Muscle layer of colon (tissue), 2 donors: ENCODE measurements around the gene IGFN1.

Source experiments
- H3K27ac ChIP-seq: one replicate; pipeline ENCODE4 v1.7.0; 2013; ENCODE audit warnings: low read depth, mild to moderate bottlenecking, low read length, moderate library complexity
- H3K27me3 ChIP-seq, 2 donors: one replicate each; pipeline ENCODE4 v1.7.0; 2013; ENCODE audit warnings: low read length in 2 of 2, mild to moderate bottlenecking in 2 of 2; ENCODE audit not compliant: insufficient read depth in 2 of 2, control insufficient read depth in 1 of 2
- H3K36me3 ChIP-seq: one replicate; pipeline ENCODE4 v1.7.0; 2013; ENCODE audit warnings: mild to moderate bottlenecking, low read length; ENCODE audit not compliant: insufficient read depth
- H3K4me1 ChIP-seq: one replicate; pipeline ENCODE4 v1.7.0; 2013; ENCODE audit warnings: mild to moderate bottlenecking, low read length; ENCODE audit not compliant: insufficient read depth
- H3K4me3 ChIP-seq, 2 donors: one replicate each; pipeline ENCODE4 v1.7.0; 2013; ENCODE audit warnings: low read length in 2 of 2, low read depth in 1 of 2, mild to moderate bottlenecking in 1 of 2, moderate library complexity in 1 of 2
- H3K9ac ChIP-seq: one replicate; pipeline ENCODE4 v1.7.0; 2013; ENCODE audit warnings: low read length
- H3K9me3 ChIP-seq: one replicate; pipeline ENCODE4 v1.7.0; 2013; ENCODE audit warnings: mild to moderate bottlenecking, low read length
- donor health status: abdominal sarcoma.
- donor health status: Adenocarcinoma of cecum.

IGFN1 gene

DNA sequence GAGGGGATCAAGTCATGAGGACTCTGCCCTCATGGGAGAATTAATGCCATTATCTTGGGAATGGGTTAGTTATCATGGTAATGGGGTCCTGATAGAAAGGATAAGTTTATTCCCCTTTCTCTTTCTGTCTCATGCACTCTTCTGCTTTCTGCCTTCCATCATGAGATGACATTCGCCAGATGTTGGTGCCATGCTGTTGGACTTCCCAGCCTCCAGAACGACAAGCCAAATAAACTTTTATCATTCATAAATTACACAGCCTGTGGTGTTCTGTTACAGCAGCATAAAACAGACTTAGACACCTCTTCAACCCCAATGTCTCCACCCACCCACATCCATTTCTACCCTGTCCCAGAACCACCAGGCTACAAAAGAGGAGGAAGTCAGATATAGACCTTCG, 11.9 kb upstream of the IGFN1 start:
- no peak overlapping the region for H3K9ac ChIP-seq
- no peak overlapping the region for H3K27ac ChIP-seq
- no peaks in the 10 kb centered on the region for H3K4me1 ChIP-seq
- no peak overlapping the region for H3K4me3 ChIP-seq
- H3K9me3 ChIP-seq: no peaks in the 10 kb centered on the region
- no peaks in the 10 kb centered on the region for H3K36me3 ChIP-seq
- H3K27me3 ChIP-seq: no peaks in the 10 kb centered on the region

DNA sequence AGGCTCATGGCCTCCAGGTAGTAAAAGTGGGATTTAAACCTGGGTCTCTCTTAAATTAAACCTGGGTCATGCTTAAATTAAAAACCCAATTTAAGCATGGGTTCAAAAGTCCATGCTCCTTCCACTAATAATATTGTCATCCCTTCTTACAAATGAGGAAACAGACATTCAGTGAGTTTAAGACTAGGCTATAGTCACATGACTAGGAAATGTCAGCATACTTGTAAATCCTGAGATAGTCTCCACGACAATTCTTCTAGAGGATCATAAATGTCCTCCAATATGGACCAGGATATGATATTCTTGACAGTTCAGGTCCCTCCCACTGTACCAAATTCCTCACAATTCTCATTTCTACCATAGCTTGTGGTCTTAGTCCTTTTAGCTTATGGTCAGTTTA, 10.5 kb upstream of the IGFN1 start:
- H3K27me3 ChIP-seq: no peaks in the 10 kb centered on the region
- H3K9me3 ChIP-seq: no peaks in the 10 kb centered on the region
- H3K4me1 ChIP-seq: no peaks in the 10 kb centered on the region
- H3K4me3 ChIP-seq: no peak overlapping the region
- H3K27ac ChIP-seq: no peak overlapping the region
- no peaks in the 10 kb centered on the region for H3K36me3 ChIP-seq
- no peak overlapping the region for H3K9ac ChIP-seq

DNA sequence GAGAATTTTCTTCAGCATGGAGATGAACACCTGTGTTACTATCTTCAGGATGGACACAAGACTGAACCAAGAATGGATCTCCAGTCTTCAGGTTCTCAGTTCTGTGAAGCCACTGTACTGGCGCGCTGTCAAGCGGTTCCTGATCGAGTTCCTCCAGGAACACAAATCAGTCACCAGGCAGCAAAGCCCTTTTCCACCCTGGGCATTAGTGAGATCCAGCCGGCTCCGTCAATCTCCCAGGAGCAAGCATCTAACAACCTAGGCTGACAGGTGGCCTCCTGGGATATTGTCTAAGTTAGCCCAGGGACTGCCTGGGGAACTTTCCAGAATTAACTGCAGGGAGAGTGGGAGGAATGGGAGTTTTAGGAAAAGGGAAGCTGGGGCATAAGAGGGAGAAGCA, 9.7 kb upstream of the IGFN1 start:
- H3K4me1 ChIP-seq: no peaks in the 10 kb centered on the region
- H3K27me3 ChIP-seq: no peaks in the 10 kb centered on the region
- H3K27ac ChIP-seq: no peak overlapping the region
- no peak overlapping the region for H3K9ac ChIP-seq
- no peak overlapping the region for H3K4me3 ChIP-seq
- H3K9me3 ChIP-seq: no peaks in the 10 kb centered on the region
- H3K36me3 ChIP-seq: no peaks in the 10 kb centered on the region

DNA sequence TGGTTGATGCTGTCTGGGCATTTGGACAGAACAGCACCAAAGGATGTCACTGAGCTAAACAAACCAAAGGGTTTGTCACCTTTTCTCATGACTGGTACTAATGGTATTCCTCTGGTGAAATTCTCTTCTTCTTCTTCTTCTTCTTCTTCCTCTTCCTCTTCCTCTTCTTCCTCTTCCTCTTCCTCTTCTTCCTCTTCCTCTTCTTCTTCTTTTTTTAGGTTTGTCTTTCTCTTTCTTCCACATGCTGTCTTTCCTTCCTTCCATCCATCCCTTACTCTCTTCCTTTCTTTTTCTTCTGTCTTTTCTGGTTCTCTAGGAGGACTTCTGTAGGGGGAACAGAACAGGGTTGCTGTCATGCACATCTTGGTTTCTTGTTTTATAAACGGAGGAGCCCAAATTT, 9.3 kb upstream of the IGFN1 start:
- H3K4me3 ChIP-seq: no peak overlapping the region
- H3K27me3 ChIP-seq: no peaks in the 10 kb centered on the region
- no peaks in the 10 kb centered on the region for H3K9me3 ChIP-seq
- H3K27ac ChIP-seq: no peak overlapping the region
- H3K36me3 ChIP-seq: no peaks in the 10 kb centered on the region
- no peak overlapping the region for H3K9ac ChIP-seq
- H3K4me1 ChIP-seq: no peaks in the 10 kb centered on the region

DNA sequence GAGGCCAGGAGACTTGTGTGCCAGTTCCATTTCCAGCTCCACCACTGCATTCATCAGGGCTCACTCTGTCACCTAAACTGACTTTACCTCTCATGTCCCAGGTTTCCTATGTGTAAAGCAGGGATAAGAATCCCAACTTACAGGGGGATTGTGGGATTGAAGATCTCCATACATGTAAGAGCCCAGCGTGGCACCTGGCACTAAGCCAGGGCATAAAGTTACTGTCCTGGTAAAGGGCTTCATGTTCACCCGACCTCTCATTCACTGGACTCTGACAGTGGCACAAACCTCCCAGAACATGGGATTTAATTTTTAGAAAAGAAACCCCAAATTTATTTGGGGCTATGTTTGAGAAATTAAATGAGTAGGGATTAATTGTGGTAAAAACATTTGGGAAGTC, 8.9 kb upstream of the IGFN1 start:
- H3K4me1 ChIP-seq: no peaks in the 10 kb centered on the region
- H3K9me3 ChIP-seq: no peaks in the 10 kb centered on the region
- no peaks in the 10 kb centered on the region for H3K36me3 ChIP-seq
- H3K27me3 ChIP-seq: no peaks in the 10 kb centered on the region
- no peak overlapping the region for H3K27ac ChIP-seq
- no peak overlapping the region for H3K4me3 ChIP-seq
- H3K9ac ChIP-seq: no peak overlapping the region

DNA sequence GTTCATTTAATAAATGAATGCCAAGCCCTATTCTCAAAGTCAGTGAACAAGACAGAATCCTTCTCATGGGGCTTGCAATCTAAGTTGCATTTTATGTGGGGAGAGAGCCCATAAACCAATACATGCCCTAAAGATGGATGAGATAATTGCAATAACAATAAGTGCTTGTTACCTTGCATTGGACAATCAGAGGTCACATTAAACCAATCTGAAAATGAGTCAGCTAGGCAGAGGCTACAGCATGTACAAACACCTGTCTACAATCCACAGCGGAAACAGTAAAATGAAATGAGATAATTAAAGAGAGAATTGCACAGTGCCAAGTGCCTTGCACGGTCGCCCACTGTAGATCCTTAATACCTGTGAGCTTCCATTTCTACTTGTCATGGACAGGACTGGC, 7.4 kb upstream of the IGFN1 start:
- no peak overlapping the region for H3K4me3 ChIP-seq
- no peaks in the 10 kb centered on the region for H3K27me3 ChIP-seq
- H3K4me1 ChIP-seq: no peaks in the 10 kb centered on the region
- H3K36me3 ChIP-seq: no peaks in the 10 kb centered on the region
- H3K27ac ChIP-seq: no peak overlapping the region
- no peak overlapping the region for H3K9ac ChIP-seq
- H3K9me3 ChIP-seq: no peaks in the 10 kb centered on the region

DNA sequence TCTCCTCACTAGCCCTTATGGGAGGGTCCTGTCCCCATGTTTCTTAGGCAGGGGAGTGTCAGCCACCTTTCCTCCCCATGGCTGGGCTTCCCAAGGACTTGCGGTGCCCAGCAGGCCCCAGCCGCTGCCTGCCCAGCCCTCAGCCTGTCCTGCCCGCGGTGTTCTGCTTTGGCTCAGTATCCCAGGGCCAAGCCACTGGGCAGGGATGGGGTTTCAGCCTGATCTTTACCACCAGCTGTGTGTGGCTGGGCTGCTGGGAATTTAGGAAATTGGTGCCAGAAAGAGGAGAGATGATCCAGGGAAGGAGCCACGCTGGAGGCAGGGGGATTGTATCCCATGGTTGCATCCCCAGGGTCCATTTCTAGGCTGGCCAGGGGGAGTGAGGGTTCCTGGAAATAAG, 6.9 kb upstream of the IGFN1 start:
- H3K4me1 ChIP-seq: no peaks in the 10 kb centered on the region
- H3K9me3 ChIP-seq: no peaks in the 10 kb centered on the region
- H3K4me3 ChIP-seq: no peak overlapping the region
- H3K27me3 ChIP-seq: no peaks in the 10 kb centered on the region
- H3K9ac ChIP-seq: no peak overlapping the region
- H3K27ac ChIP-seq: no peak overlapping the region
- no peaks in the 10 kb centered on the region for H3K36me3 ChIP-seq

DNA sequence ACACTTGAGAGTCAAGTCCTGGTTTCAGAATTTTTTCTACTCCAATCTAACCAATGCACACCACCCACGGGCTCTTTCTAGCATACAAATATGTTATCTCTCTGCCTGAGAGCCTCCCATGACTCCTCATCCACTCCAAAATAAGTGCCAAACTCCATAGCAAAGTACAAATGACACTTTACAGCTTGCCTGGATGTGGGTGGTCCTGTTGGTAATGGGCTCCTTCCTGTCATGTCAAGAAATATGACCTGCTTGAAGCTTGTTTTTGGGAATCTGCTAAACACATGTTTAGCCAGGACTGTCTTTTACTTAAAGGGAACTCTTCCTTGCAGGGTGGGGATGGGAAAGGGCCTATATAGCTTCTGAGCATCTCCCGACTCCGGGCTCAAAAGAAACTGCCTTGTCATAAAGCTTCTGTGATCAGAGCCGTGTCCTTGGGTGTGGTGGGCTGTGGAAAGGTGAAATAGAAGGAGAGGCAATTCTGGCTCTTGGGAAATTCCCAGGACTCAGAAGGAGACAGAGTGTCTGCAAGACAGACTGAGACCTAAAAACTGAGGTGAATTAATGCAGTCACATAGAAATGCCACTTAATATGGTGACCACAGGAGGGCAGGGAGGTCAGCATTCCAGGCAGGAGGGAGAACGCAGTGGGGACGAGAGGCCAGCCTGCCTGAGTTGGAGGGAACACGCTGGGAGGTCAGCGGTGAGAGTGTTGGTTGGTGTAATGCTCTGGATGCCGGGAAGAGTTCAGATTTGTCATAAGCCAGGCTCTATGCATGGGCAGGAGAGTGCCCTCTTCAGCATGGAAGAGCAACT, 6.1 kb upstream of the IGFN1 start:
- Histone ChIP-seq H3K9ac (no peak overlapping the region), H3K4me1 (no peaks in the 10 kb centered on the region), H3K27me3 (no peaks in the 10 kb centered on the region), H3K9me3 (no peaks in the 10 kb centered on the region), H3K4me3 (no peak overlapping the region), H3K36me3 (no peaks in the 10 kb centered on the region), H3K27ac (no peak overlapping the region)

DNA sequence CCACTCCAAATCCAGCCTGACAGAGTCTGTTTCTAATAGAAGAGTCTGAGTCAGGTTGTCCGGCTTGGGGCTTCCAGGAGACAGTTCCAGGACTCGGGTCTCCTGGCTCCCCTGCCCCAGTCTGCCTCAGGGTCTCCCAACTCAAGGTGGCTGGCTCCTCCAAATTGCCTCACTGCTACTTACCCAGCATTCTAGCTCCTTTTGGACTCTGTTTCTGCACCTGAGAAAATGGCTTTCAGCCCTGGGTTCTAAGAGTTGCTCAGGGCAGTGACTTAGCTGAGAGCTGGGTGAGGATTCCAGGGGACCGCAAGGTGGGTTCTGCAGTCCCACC, 5.5 kb upstream of the IGFN1 start:
- Histone ChIP-seq H3K27me3 (no peaks in the 10 kb centered on the region), H3K9ac (no peak overlapping the region), H3K9me3 (no peaks in the 10 kb centered on the region), H3K36me3 (no peaks in the 10 kb centered on the region), H3K4me1 (no peaks in the 10 kb centered on the region), H3K4me3 (no peak overlapping the region), H3K27ac (no peak overlapping the region)

DNA sequence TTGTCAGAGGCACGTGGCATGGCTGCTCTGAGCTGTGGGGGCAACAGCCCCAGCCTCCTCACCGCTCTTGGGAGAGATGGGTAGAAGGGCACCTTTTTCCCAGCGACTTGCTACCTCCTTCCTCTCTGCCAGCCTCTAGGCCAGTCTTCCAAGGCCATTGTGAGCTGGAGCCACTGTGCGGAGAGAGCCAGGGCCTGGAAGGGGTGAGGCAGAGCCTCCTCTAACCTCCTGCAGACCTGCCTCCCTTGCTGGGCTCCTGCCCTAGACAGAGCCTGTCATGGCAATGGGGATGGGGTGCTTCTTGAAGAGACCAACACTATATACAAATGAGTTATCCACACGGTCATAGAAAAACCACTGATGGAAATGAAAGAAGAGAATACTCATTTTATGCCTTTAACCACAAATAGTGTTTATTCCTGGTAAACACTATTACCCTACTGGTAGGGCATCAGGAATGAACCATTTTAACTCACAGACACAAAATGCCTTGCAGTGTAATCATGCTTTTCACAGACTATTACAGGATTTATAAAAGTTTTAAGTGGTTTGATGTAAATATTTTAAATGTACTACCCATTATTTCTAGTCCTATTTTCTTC, 5.0 kb upstream of the IGFN1 start:
- Histone ChIP-seq H3K9ac (no peak overlapping the region), H3K9me3 (no peaks in the 10 kb centered on the region), H3K27me3 (no peaks in the 10 kb centered on the region), H3K27ac (no peak overlapping the region), H3K4me1 (no peaks in the 10 kb centered on the region), H3K4me3 (no peak overlapping the region), H3K36me3 (no peaks in the 10 kb centered on the region)

DNA sequence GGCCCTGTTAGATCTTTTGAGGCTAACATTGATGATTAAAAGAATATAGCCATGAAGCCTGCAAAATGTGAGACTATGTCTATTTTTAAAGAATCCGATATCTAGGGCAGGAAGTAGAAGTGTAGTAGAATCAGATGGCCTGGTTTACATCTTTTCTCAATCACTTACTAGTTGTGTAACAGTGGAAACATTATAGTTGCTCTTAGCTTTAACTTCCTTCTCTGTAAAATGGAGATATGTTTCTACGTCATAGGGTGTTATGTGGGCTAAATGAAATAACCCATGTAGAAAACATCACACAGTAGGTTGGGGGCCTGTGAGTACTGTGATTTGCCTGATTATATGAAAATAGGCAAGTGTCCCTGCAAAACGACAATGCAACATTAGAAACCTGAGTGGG, 4.4 kb upstream of the IGFN1 start:
- no peak overlapping the region for H3K27ac ChIP-seq
- H3K9me3 ChIP-seq: no peaks in the 10 kb centered on the region
- H3K9ac ChIP-seq: no peak overlapping the region
- no peaks in the 10 kb centered on the region for H3K4me1 ChIP-seq
- H3K4me3 ChIP-seq: no peak overlapping the region
- H3K36me3 ChIP-seq: no peaks in the 10 kb centered on the region
- H3K27me3 ChIP-seq: no peaks in the 10 kb centered on the region

DNA sequence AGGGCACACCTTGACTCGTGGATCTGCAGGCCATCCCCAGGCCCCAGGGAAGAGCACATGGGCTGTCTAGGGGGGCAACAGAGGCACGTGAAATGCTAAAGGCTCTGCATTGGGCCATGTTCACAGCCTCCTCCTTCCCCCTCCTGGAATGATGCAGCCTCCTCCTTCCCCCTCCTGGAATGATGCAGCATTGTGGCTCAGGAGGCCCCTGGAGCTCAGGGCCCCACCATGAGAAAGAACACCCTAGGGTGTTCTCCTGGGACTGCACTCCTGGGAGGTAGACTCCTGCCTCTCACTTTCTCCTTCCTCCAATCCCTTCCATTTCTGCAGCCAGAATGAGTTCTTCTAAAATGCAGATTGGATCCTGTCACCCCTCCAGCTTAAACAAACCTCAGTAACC, 1.5 kb upstream of the IGFN1 start:
- no peaks in the 10 kb centered on the region for H3K27me3 ChIP-seq
- H3K9ac ChIP-seq: no peak overlapping the region
- no peaks in the 10 kb centered on the region for H3K36me3 ChIP-seq
- no peaks in the 10 kb centered on the region for H3K9me3 ChIP-seq
- no peak overlapping the region for H3K4me3 ChIP-seq
- no peaks in the 10 kb centered on the region for H3K4me1 ChIP-seq
- H3K27ac ChIP-seq: no peak overlapping the region
